CD14-positive monocyte (primary cell): ENCODE results near the gene ELOVL1. TPM values are rescaled to one million over a fixed set of nuclear protein-coding genes. Genes with fewer than 3 reads are reported as not detected.
A peak's percentile ranks its signal among the peaks of the same experiment; 100 is the strongest.

Experiments
- DNase-seq, 3 donors: peaks; one replicate each; pipeline ENCODE4 v3.0.0-alpha.2; 2011 to 2022
- H2AFZ ChIP-seq: 2 replicates; pipeline ENCODE4 v1.6.0; 2012; ENCODE audit warnings: mild to moderate bottlenecking, low read depth, low read length, inconsistent platforms; ENCODE audit not compliant: insufficient read depth, poor library complexity, severe bottlenecking
- H3K27ac ChIP-seq, 2 donors: 1 replicate in 1 of 2; 2 replicates in 1 of 2; pipeline ENCODE4 v1.5.1; 2012 to 2013; ENCODE audit warnings: low read length in 2 of 2, control low read depth in 1 of 2, inconsistent platforms in 1 of 2, low read depth in 1 of 2, mild to moderate bottlenecking in 1 of 2
- H3K27me3 ChIP-seq, 2 donors: one replicate each; pipeline versions ENCODE4 v1.6.0 to v1.6.1; 2011 to 2013; ENCODE audit warnings: low read length in 2 of 2; ENCODE audit not compliant: control insufficient read depth in 2 of 2, insufficient read depth in 2 of 2
- H3K36me3 ChIP-seq, 2 donors: replicated peaks in 1 of 2; 1 replicate in 1 of 2; 2 replicates in 1 of 2; pipeline versions ENCODE4 v1.5.1 to v1.6.1; 2012 to 2013; ENCODE audit warnings: low read length in 2 of 2, control low read depth in 1 of 2, inconsistent platforms in 1 of 2, mild to moderate bottlenecking in 1 of 2; ENCODE audit not compliant: insufficient read depth in 2 of 2, control insufficient read depth in 1 of 2
- H3K4me1 ChIP-seq, 2 donors: 1 replicate in 1 of 2; 2 replicates in 1 of 2; pipeline versions ENCODE4 v1.5.1 to v1.6.1; 2012 to 2013; ENCODE audit warnings: low read length in 2 of 2, control low read depth in 1 of 2, inconsistent platforms in 1 of 2, mild to moderate bottlenecking in 1 of 2, moderate library complexity in 1 of 2; ENCODE audit not compliant: insufficient read depth in 2 of 2, control insufficient read depth in 1 of 2
- H3K4me2 ChIP-seq: replicated peaks from 2 replicates; pipeline ENCODE3; 2012; ENCODE audit warnings: low read length, moderate library complexity, mild to moderate bottlenecking; ENCODE audit not compliant: poor library complexity, severe bottlenecking; ENCODE audit errors: extremely low read depth
- H3K4me3 ChIP-seq, 3 experiments: fragments of 200-600 bp in 1 of 3; sonication (generic) in 1 of 3; replicated peaks in 1 of 3; 1 replicate in 2 of 3; 2 replicates in 1 of 3; pipeline ENCODE4 v1.5.1; 2011 to 2013; ENCODE audit warnings: low read length in 3 of 3, mild to moderate bottlenecking in 3 of 3, control low read depth in 2 of 3, low read depth in 2 of 3, inconsistent platforms in 1 of 3, moderate library complexity in 1 of 3
- H3K79me2 ChIP-seq: 2 replicates; pipeline ENCODE4 v1.6.0; 2012; ENCODE audit warnings: mild to moderate bottlenecking, control low read depth, inconsistent platforms, low read length, moderate library complexity; ENCODE audit not compliant: insufficient read depth
- H3K9ac ChIP-seq: 2 replicates; pipeline ENCODE4 v1.6.0; 2017; ENCODE audit warnings: low read length, mild to moderate bottlenecking; ENCODE audit not compliant: insufficient read depth, poor library complexity, severe bottlenecking
- H3K9me3 ChIP-seq, 2 donors: replicated peaks in 1 of 2; 1 replicate in 1 of 2; 2 replicates in 1 of 2; pipeline versions ENCODE4 v1.5.1 to v1.6.1; 2012 to 2013; ENCODE audit warnings: low read length in 2 of 2, control low read depth in 1 of 2; ENCODE audit not compliant: control insufficient read depth in 1 of 2, insufficient read depth in 1 of 2
- H4K20me1 ChIP-seq: 2 replicates; pipeline ENCODE4 v1.6.0; 2012; ENCODE audit warnings: mild to moderate bottlenecking, low read length, control low read depth, moderate library complexity; ENCODE audit not compliant: insufficient read depth
- H3K27ac Mint-ChIP-seq, 7 donors: one replicate each; pipeline ENCODE4 v1.8.0; 2020; ENCODE audit warnings: mild to moderate bottlenecking in 7 of 7, mixed read lengths in 7 of 7, moderate library complexity in 6 of 7, inconsistent platforms in 2 of 7
- H3K27me3 Mint-ChIP-seq, 3 donors: one replicate each; pipeline ENCODE4 v1.8.0; 2021 to 2022; ENCODE audit warnings: low read depth in 3 of 3, mild to moderate bottlenecking in 3 of 3, mixed read lengths in 3 of 3, moderate library complexity in 3 of 3, inconsistent platforms in 1 of 3
- H3K36me3 Mint-ChIP-seq, 2 donors: one replicate each; pipeline ENCODE4 v1.8.0; 2020; ENCODE audit warnings: mixed read lengths in 2 of 2, inconsistent platforms in 1 of 2, mild to moderate bottlenecking in 1 of 2
- H3K4me1 Mint-ChIP-seq: one replicate; pipeline ENCODE4 v1.8.0; 2020; ENCODE audit warnings: mild to moderate bottlenecking, mixed read lengths
- H3K4me3 Mint-ChIP-seq, 2 donors: one replicate each; pipeline ENCODE4 v1.8.0; 2020; ENCODE audit warnings: mild to moderate bottlenecking in 2 of 2, mixed read lengths in 2 of 2, moderate library complexity in 1 of 2
- H3K9me3 Mint-ChIP-seq, 7 donors: one replicate each; pipeline ENCODE4 v1.8.0; 2020 to 2022; ENCODE audit warnings: mixed read lengths in 7 of 7, mild to moderate bottlenecking in 6 of 7, moderate library complexity in 6 of 7, inconsistent platforms in 2 of 7
- WGBS: methylation state at CpG from one replicate; pipeline ENCODE4 v1.1.5; 2013; ENCODE audit warnings: missing lambda C conversion rate; ENCODE audit not compliant: insufficient coverage; 5-methylcytosine and 5-hydroxymethylcytosine counted together
- intact Hi-C, 2 donors: fragments of 100-400 bp; cut with micrococcal nuclease; formaldehyde crosslinking; loops; one replicate each; pipeline versions ENCODE4 v1.15.0 to v1.15.1; 2023
- polyA plus RNA-seq, 3 donors: library from polyadenylated mRNA; depleted of rRNA in 1 of 3; unstranded in 2 of 3; stranded (reverse) in 1 of 3; fragments of 300-500 nt in 2 of 3; fragments of >200 nt in 1 of 3; fragmentation: Illumina TruSeq in 2 of 3; gene quantifications; 1 replicate in 2 of 3; 2 replicates in 1 of 3; pipeline ENCODE4 v1.2.3, GENCODE V29; 2012 to 2021
- TF ChIP-seq, protein P1 (sequence below): fragments of 200-600 bp; IDR thresholded peaks from one replicate; pipeline ENCODE4 v1.8.0; 2022; ENCODE audit warnings: antibody characterized with exemption, mild to moderate bottlenecking

Gene ELOVL1
- polyA plus RNA-seq, 3 donors = 135 to 151 (median 148) TPM

DNA sequence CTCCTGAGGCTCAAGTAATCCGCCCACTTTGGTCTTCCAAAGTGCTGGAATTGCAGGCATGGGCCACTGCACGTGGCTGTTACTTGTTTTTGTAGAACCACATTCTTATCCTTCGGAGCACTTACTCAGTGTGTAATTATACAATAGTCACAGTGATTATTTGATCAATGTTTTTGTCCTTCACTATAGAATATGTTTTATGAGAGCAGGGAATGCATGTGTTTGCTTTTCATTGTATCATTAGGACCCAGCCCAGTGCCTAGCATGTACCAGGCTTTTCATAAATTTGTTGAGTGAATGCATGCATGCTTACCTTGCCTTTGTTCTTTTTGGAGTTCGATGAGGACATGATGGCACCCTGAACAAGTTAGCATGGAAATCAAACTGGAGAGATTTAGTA lies 27.7 kb upstream of the ELOVL1 start:
- TF ChIP-seq, protein P1, sequence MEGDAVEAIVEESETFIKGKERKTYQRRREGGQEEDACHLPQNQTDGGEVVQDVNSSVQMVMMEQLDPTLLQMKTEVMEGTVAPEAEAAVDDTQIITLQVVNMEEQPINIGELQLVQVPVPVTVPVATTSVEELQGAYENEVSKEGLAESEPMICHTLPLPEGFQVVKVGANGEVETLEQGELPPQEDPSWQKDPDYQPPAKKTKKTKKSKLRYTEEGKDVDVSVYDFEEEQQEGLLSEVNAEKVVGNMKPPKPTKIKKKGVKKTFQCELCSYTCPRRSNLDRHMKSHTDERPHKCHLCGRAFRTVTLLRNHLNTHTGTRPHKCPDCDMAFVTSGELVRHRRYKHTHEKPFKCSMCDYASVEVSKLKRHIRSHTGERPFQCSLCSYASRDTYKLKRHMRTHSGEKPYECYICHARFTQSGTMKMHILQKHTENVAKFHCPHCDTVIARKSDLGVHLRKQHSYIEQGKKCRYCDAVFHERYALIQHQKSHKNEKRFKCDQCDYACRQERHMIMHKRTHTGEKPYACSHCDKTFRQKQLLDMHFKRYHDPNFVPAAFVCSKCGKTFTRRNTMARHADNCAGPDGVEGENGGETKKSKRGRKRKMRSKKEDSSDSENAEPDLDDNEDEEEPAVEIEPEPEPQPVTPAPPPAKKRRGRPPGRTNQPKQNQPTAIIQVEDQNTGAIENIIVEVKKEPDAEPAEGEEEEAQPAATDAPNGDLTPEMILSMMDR = no peak
- peaks cover 16 to 45% of the 10 kb centered on the region in 2 donors for H3K36me3 ChIP-seq
- H3K27ac ChIP-seq = no peak overlapping the region
- no peak overlapping the region for H3K9ac ChIP-seq
- no peak overlapping the region for H3K4me3 ChIP-seq
- peaks cover 0 to 13% (median 2%) of the 10 kb centered on the region in 7 donors for H3K9me3 Mint-ChIP-seq
- H3K4me3 Mint-ChIP-seq = no peak overlapping the region
- no peak overlapping the region for H2AFZ ChIP-seq
- H3K27me3 ChIP-seq = no peaks in the 10 kb centered on the region
- intact Hi-C loops = no loop called here
- peaks cover 34% of the 10 kb centered on the region for H4K20me1 ChIP-seq
- peaks cover 9% of the 10 kb centered on the region for H3K4me1 Mint-ChIP-seq
- DNase-seq = no peak
- 100% methylated on average over 2 of the region's 4 CpGs for WGBS
- peaks cover 3 to 9% of the 10 kb centered on the region in 2 donors for H3K4me1 ChIP-seq
- no peaks in the 10 kb centered on the region for H3K27me3 Mint-ChIP-seq
- H3K79me2 ChIP-seq = peaks cover 59% of the 10 kb centered on the region
- H3K27ac Mint-ChIP-seq = no peak overlapping the region
- peaks cover 28 to 49% of the 10 kb centered on the region in 2 donors for H3K36me3 Mint-ChIP-seq
- peaks cover 0 to 4% of the 10 kb centered on the region in 2 donors for H3K9me3 ChIP-seq
- H3K4me2 ChIP-seq = no peak overlapping the region

DNA sequence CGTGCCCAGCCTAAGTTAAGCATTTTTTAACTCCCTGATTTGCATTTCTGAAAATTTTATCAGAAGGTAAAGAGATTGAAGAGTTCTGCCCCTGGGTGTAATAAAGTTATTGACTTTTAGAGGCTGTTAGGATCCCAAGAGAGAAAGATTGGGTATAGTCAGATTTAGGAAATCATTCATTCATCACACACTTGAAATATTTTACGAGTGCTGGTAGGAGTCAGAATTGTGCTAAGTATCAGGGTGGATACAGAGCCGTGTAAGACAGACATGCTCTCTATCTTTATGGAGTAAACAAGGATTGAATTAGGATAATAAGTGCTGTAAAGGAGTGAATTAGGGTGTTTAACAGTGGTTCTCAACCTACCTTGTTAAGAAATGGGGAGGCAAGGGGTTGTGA lies 24.9 kb upstream of the ELOVL1 start:
- H3K9me3 Mint-ChIP-seq = peaks cover 0 to 2% (median 0%) of the 10 kb centered on the region in 7 donors
- peaks cover 26% of the 10 kb centered on the region for H3K4me1 Mint-ChIP-seq
- H3K4me3 ChIP-seq = no peak overlapping the region
- no CpG with 5 or more reads among the region's 3 CpGs for WGBS
- no peak for DNase-seq
- H3K79me2 ChIP-seq = peaks cover 77% of the 10 kb centered on the region
- H3K9me3 ChIP-seq = no peaks in the 10 kb centered on the region
- no peaks in the 10 kb centered on the region for H3K27me3 Mint-ChIP-seq
- H3K36me3 ChIP-seq = peaks cover 16 to 48% of the 10 kb centered on the region in 2 donors
- H3K4me1 ChIP-seq = peaks cover 18 to 30% of the 10 kb centered on the region in 2 donors
- H3K4me2 ChIP-seq = no peak overlapping the region
- H2AFZ ChIP-seq = no peak overlapping the region
- H3K27ac ChIP-seq = no peak overlapping the region
- H3K36me3 Mint-ChIP-seq = peaks cover 26 to 33% of the 10 kb centered on the region in 2 donors
- no peak overlapping the region for H3K9ac ChIP-seq
- peaks cover 38% of the 10 kb centered on the region for H4K20me1 ChIP-seq
- intact Hi-C loops = loop anchor here in 1 of 2 donors (5.0 kb wide), 1 partner anchor 35 kb away; the partner anchor contains the start of gene CDC20
- no peaks in the 10 kb centered on the region for H3K27me3 ChIP-seq
- no peak overlapping the region for H3K4me3 Mint-ChIP-seq
- TF ChIP-seq, protein P1 = no peak
- peak overlapping the region in 1 of 7 donors; percentile 17 for H3K27ac Mint-ChIP-seq
